Large intestine (tissue), 3 donors: Measurements from ENCODE around the gene EIPR1. TPM values are rescaled to one million over a fixed set of nuclear protein-coding genes. Genes with fewer than 3 reads are reported as not detected.

ENCODE experiments used
- DNase-seq, 2 donors: peaks; one replicate each; pipeline versions ENCODE4 v3.0.0 to v3.0.0-alpha.2; 2013
- H3K27ac ChIP-seq: one replicate; pipeline ENCODE4 v1.5.1; 2013; ENCODE audit warnings: low read length
- H3K27me3 ChIP-seq: 2 replicates; pipeline ENCODE4 v1.6.1; 2013; ENCODE audit warnings: low read length; ENCODE audit not compliant: control insufficient read depth, insufficient read depth
- H3K36me3 ChIP-seq: 2 replicates; pipeline ENCODE4 v1.6.1; 2013; ENCODE audit warnings: low read length; ENCODE audit not compliant: control insufficient read depth, insufficient read depth
- H3K4me1 ChIP-seq: one replicate; pipeline ENCODE4 v1.6.1; 2013; ENCODE audit warnings: low read length; ENCODE audit not compliant: control insufficient read depth, insufficient read depth
- H3K4me3 ChIP-seq: one replicate; pipeline ENCODE4 v1.5.1; 2013; ENCODE audit warnings: low read length
- H3K9me3 ChIP-seq: one replicate; pipeline ENCODE4 v1.6.1; 2013; ENCODE audit warnings: mild to moderate bottlenecking, low read depth, low read length, moderate library complexity; ENCODE audit not compliant: control insufficient read depth
- WGBS: methylation state at CpG from one replicate; pipeline ENCODE4 v1.1.5; 2013; ENCODE audit warnings: low lambda C conversion rate; ENCODE audit not compliant: insufficient coverage; 5-methylcytosine and 5-hydroxymethylcytosine counted together
- polyA plus RNA-seq: library from polyadenylated mRNA; unstranded; fragments of 120-200 nt; gene quantifications from one replicate; pipeline ENCODE4 v1.2.1, GENCODE V29; 2013

The EIPR1 gene
- polyA plus RNA-seq, 1 donor = 22.5 TPM

DNA sequence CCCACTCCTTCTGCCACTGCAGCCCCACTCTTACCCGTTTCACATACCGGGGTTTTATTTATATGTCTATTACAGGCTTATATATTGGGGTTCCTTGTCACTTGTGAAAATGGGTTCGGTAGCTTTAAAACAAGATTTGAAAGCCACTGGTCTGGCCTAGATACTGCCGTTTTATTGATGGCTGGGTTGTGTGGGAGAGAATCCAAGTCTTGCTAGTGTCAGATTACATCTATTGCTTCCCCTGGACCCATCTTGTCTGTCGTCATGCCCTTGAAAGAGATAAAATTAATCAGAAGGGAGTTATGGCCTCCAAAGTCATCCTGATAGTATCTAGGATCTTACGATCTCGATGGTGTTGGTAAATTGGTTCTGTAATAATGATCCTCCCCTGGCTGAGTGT lies 79.4 kb downstream of the EIPR1 start:
- H3K4me1 ChIP-seq = peaks cover 3% of the 10 kb centered on the region
- no peaks in the 10 kb centered on the region for H3K9me3 ChIP-seq
- DNase-seq = no peak
- no peak overlapping the region for H3K4me3 ChIP-seq
- 60% methylated on average over 1 of the region's 7 CpGs for WGBS
- H3K27ac ChIP-seq = no peak overlapping the region
- no peaks in the 10 kb centered on the region for H3K27me3 ChIP-seq
- no peaks in the 10 kb centered on the region for H3K36me3 ChIP-seq

GRCh38 chr2:3297523-3297922 lies 80.1 kb downstream of the EIPR1 start:
- Histone ChIP-seq H3K4me1 (no peaks in the 10 kb centered on the region), H3K27me3 (no peaks in the 10 kb centered on the region), H3K36me3 (no peaks in the 10 kb centered on the region), H3K4me3 (no peak overlapping the region), H3K9me3 (no peaks in the 10 kb centered on the region), H3K27ac (no peak overlapping the region)
- WGBS = no CpG with 5 or more reads among the region's 6 CpGs
- DNase-seq = no peak

- H3K9me3 ChIP-seq = no peaks in the 10 kb centered on the region
- no peaks in the 10 kb centered on the region for H3K27me3 ChIP-seq
- 63% methylated on average over 2 of the region's 4 CpGs for WGBS
- DNase-seq = no peak
- H3K4me3 ChIP-seq = no peak overlapping the region
- H3K27ac ChIP-seq = no peak overlapping the region
- no peaks in the 10 kb centered on the region for H3K4me1 ChIP-seq
- H3K36me3 ChIP-seq = no peaks in the 10 kb centered on the region
These were observed 81.2 kb downstream of the EIPR1 start for GRCh38 chr2:3296182-3296972.

GRCh38 chr2:3294493-3294892 lies 83.1 kb downstream of the EIPR1 start:
- no peaks in the 10 kb centered on the region for H3K36me3 ChIP-seq
- no peaks in the 10 kb centered on the region for H3K27me3 ChIP-seq
- WGBS = 20% methylated on average over 1 of the region's 4 CpGs
- H3K9me3 ChIP-seq = no peaks in the 10 kb centered on the region
- H3K4me3 ChIP-seq = no peak overlapping the region
- no peak overlapping the region for H3K27ac ChIP-seq
- H3K4me1 ChIP-seq = no peaks in the 10 kb centered on the region
- no peak for DNase-seq

- H3K36me3 ChIP-seq = no peaks in the 10 kb centered on the region
- no peak for DNase-seq
- H3K9me3 ChIP-seq = no peaks in the 10 kb centered on the region
- no peak overlapping the region for H3K4me3 ChIP-seq
- H3K4me1 ChIP-seq = no peaks in the 10 kb centered on the region
- H3K27me3 ChIP-seq = no peaks in the 10 kb centered on the region
- no peak overlapping the region for H3K27ac ChIP-seq
- WGBS = 0% methylated on average over 1 of the region's 3 CpGs
These were observed 83.5 kb downstream of the EIPR1 start for GRCh38 chr2:3294069-3294468.

DNA sequence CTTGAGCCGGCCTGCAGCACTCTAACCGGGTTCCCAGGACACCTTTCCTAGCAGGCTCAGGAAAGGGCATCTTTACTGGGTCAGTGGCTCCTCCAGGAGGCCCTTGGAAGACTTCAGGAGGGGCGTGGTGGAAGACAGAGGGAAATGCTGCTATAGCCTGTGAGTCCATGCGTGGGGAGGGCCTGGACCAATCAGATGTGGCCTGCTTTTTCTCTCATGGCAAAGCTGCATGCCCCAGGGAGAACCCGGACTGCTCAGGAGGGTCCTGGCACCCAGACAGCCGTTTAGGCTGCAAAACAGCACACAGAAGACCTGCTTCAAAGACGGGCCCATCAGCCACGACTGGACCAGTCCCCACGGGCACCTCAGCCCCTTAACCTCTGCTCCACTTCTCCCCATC lies 84.4 kb downstream of the EIPR1 start:
- Histone ChIP-seq H3K27ac (no peak overlapping the region), H3K4me1 (no peaks in the 10 kb centered on the region), H3K27me3 (no peaks in the 10 kb centered on the region), H3K36me3 (no peaks in the 10 kb centered on the region), H3K4me3 (no peak overlapping the region), H3K9me3 (peaks cover 3% of the 10 kb centered on the region)
- DNase-seq = no peak
- WGBS = no CpG with 5 or more reads among the region's 9 CpGs

GRCh38 chr2:3292416-3292815 lies 85.2 kb downstream of the EIPR1 start:
- Histone ChIP-seq H3K27ac (no peak overlapping the region), H3K4me1 (no peaks in the 10 kb centered on the region), H3K9me3 (peaks cover 7% of the 10 kb centered on the region), H3K27me3 (no peaks in the 10 kb centered on the region), H3K4me3 (no peak overlapping the region), H3K36me3 (no peaks in the 10 kb centered on the region)
- WGBS = 58% methylated on average over 2 of the region's 10 CpGs
- DNase-seq = no peak

GRCh38 chr2:3291750-3292149 lies 85.9 kb downstream of the EIPR1 start:
- DNase-seq = no peak
- no CpG with 5 or more reads among the region's 7 CpGs for WGBS

DNA sequence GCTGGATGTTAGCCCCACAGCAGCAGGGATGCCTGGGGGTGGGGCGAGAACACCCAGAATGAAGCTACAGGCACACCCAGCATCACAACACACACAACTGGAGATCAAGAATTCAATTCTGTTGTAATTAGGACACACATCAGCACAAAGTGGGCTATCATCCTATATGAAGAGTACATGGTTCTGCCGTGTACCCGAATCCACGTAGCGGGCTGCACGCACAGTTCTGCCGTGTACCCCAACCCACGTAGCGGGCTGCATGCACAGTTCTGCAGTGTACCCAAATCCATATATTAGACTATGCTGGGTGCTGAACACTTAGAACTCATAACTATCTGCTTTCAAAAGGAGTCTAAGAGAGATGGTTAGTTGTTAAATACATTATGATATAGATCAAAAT lies 86.5 kb downstream of the EIPR1 start:
- no peak overlapping the region for H3K4me3 ChIP-seq
- no peak overlapping the region for H3K27ac ChIP-seq
- no peak for DNase-seq
- no CpG with 5 or more reads among the region's 9 CpGs for WGBS
- no peaks in the 10 kb centered on the region for H3K27me3 ChIP-seq
- H3K9me3 ChIP-seq = peaks cover 7% of the 10 kb centered on the region
- H3K36me3 ChIP-seq = no peaks in the 10 kb centered on the region
- H3K4me1 ChIP-seq = no peaks in the 10 kb centered on the region

More at GRCh38 chr2:3291750-3292149, 85.9 kb downstream of the EIPR1 start:
- no peak overlapping the region for H3K4me3 ChIP-seq
- H3K9me3 ChIP-seq = peaks cover 7% of the 10 kb centered on the region
- no peak overlapping the region for H3K27ac ChIP-seq
- H3K27me3 ChIP-seq = no peaks in the 10 kb centered on the region
- H3K4me1 ChIP-seq = no peaks in the 10 kb centered on the region
- no peaks in the 10 kb centered on the region for H3K36me3 ChIP-seq

DNA sequence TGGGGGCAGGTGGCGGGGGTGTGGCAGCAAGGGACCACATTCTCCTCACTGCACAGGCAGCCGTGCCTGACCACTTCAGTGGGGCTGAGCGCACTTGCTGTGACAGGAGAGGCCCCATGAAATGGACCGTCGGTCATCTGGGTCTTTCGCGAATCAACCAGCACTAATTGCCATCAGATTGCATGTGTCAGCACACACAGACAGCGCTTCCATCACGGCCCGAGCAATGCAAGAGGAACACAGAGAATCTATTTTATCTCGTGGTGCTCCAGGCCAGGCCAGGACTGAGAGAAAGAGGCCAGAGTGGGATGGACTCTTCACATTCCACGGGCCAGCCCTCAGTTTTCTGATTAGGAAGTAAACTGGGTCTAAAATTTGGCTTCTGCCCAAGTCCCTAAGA lies 87.0 kb downstream of the EIPR1 start:
- Histone ChIP-seq H3K9me3 (peaks cover 7% of the 10 kb centered on the region), H3K27me3 (no peaks in the 10 kb centered on the region), H3K4me1 (no peaks in the 10 kb centered on the region), H3K4me3 (no peak overlapping the region), H3K36me3 (no peaks in the 10 kb centered on the region), H3K27ac (no peak overlapping the region)
- WGBS = no CpG with 5 or more reads among the region's 12 CpGs
- DNase-seq = no peak

GRCh38 chr2:3289971-3290370 lies 87.6 kb downstream of the EIPR1 start:
- H3K4me1 ChIP-seq = no peaks in the 10 kb centered on the region
- peaks cover 7% of the 10 kb centered on the region for H3K9me3 ChIP-seq
- no peaks in the 10 kb centered on the region for H3K36me3 ChIP-seq
- no peaks in the 10 kb centered on the region for H3K27me3 ChIP-seq
- DNase-seq = no peak
- no peak overlapping the region for H3K4me3 ChIP-seq
- WGBS = no CpG with 5 or more reads among the region's 8 CpGs
- no peak overlapping the region for H3K27ac ChIP-seq
